Measurements from ENCODE around the gene VAV2. TPM values are rescaled to one million over a fixed set of nuclear protein-coding genes. Genes with fewer than 3 reads are reported as not detected.

Gene VAV2
- polyA plus RNA-seq, 1 experiment, result 9.0 TPM

DNA sequence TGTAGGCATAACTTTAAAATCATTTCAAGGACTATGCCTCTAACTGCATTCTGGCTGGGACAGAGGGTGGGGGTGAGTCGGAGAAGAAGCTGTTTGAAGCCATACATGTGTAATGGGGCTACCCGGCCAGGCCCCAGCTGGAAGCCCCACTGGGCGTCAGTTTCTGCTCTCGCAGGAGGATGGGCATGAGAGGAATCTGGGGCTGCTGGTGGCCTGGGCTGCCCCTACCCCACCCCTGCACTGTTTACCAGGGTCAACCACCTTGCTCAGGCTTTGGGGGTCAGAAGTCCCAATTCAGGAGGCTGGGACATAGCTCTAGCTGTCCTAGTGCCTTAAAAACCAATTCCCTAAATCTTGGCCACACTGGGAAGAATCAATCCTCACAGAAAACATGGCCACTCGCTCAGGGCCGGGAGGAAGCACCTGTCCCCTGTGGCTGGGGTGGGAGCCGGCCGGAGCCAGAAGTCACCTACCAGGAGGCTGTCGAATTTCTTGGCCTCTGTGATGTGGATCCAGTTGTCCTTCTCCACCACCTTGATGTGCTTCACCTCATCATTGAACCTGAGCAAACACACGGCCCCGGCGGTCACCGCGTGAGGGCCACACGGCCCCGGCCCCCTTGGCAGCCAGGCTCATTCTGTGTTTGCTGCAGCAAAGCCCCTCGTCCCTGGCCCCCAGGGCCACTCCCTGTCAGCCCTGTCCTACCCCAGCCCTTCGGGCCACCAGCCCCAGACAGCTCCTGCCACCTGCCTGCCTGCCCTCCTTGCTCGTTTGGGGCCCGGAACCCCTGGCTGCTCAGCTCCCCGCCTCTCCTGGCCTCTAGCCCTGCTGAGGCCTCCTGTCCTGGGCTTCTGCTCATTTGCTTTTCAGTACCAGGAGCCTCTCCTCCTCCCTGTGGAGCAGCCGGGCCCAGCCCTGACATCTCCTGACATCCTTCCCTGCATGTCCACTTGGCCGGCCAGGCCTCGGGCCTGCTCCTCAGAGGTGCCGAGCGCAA lies 220.3 kb downstream of the VAV2 start:
- POLR2A ChIA-PET, result no interaction called here
- no peak overlapping the region for H3K4me3 ChIP-seq (ENCODE audit: low read depth, low read length)
- TF ChIP-seq, protein P1, sequence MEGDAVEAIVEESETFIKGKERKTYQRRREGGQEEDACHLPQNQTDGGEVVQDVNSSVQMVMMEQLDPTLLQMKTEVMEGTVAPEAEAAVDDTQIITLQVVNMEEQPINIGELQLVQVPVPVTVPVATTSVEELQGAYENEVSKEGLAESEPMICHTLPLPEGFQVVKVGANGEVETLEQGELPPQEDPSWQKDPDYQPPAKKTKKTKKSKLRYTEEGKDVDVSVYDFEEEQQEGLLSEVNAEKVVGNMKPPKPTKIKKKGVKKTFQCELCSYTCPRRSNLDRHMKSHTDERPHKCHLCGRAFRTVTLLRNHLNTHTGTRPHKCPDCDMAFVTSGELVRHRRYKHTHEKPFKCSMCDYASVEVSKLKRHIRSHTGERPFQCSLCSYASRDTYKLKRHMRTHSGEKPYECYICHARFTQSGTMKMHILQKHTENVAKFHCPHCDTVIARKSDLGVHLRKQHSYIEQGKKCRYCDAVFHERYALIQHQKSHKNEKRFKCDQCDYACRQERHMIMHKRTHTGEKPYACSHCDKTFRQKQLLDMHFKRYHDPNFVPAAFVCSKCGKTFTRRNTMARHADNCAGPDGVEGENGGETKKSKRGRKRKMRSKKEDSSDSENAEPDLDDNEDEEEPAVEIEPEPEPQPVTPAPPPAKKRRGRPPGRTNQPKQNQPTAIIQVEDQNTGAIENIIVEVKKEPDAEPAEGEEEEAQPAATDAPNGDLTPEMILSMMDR (IDR thresholded peaks at IDR 0.05; ENCODE audit: low read depth, low read length), result no peak

DNA sequence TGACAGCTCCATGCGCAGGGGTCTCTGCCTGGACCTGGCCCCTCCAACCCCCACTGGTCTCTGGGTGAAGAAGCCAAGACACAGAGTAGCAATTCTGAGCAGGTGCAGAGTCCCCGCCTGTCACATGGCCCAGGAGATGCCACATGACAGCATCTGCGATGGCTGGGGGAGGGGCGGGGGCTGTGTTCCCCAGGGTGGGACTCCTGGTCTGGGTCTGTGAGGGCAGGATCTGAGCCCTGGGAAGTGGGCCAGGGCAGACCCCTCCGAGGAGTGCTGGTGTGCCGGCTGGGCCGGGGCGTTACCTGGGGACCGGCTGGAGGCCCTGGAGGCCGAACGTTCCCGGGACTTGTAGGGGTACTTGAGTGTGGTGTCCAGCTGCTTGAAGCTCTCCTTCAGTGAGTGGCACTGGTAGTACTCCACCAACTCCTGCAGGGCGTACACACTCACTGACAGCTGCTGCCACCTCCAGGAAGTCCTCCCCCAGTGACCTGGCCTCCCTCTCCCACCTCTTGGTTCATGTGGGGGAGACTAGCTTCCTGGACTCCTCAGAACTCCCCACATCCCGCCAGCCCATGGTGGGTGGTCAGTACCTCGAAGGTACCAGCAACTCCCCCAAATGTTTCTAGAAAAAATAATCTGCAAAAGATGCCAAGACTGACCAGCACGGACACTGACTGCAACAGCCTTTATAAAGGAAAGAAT lies 221.9 kb downstream of the VAV2 start:
- no peaks in the 10 kb centered on the region for H3K27me3 ChIP-seq (ENCODE audit: control insufficient read depth, insufficient read depth, low read length)
- TF ChIP-seq, protein P1 (IDR thresholded peaks at IDR 0.05; ENCODE audit: low read depth, low read length), result no peak
- ChIA-PET POLR2A (no interaction called here), CTCF (interaction anchor here (3.5 kb wide), 1 partner anchor 12 kb away, joined by 17 read pairs; no protein-coding TSS in a partner anchor)
- peaks cover 27% of the 10 kb centered on the region for H3K9me3 ChIP-seq (ENCODE audit: control insufficient read depth, insufficient read depth, low read length)
- no peak for DNase-seq (ENCODE audit: low read depth, low spot score)
- H3K4me3 ChIP-seq (ENCODE audit: low read depth, low read length), result no peak overlapping the region
- H3K27ac ChIP-seq (ENCODE audit: low read depth, low read length), result no peak overlapping the region

More for the DNA sequence above, 220.3 kb downstream of the VAV2 start:
- DNase-seq (ENCODE audit: low read depth, low spot score), result no peak
- CTCF ChIA-PET, result interaction anchor here (1.1 kb wide), 1 partner anchor 11 kb away, joined by 4 read pairs; no protein-coding TSS in a partner anchor
- peaks cover 34% of the 10 kb centered on the region for H3K9me3 ChIP-seq (ENCODE audit: control insufficient read depth, insufficient read depth, low read length)
- no peak overlapping the region for H3K27ac ChIP-seq (ENCODE audit: low read depth, low read length)
- H3K27me3 ChIP-seq (ENCODE audit: control insufficient read depth, insufficient read depth, low read length), result no peaks in the 10 kb centered on the region

DNA sequence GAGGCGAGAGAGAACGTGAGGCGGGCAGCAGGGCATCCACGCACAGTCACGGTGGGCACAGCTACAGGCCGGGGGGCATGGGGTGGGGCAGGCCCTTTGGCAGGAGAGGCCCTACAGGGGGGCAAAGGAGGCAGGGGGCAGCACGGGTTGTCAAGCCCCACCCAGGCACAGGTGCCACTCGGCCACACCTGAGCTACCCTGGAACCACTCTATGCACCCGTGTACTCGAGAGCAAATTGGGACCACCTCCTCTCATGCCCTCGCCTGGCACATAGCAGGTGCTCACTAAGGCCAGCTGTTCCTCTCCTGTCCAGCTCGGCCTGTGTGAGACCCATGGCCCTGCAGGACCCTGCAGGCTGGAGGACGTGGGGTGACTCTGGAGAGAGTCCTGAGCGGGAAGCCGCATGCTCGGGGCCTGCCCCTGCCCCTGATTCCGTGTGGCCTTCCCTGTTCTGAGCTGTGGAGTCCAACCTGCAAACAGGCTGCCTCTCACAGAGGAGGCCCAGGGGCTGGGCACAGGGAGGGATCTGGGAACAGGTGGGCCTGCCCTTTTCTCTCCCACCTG lies 222.5 kb downstream of the VAV2 start:
- TF ChIP-seq, protein P1 (IDR thresholded peaks at IDR 0.05; ENCODE audit: low read depth, low read length), result no peak
- Histone ChIP-seq H3K9me3 (ENCODE audit: control insufficient read depth, insufficient read depth, low read length) (peaks cover 22% of the 10 kb centered on the region), H3K4me3 (ENCODE audit: low read depth, low read length) (no peak overlapping the region), H3K27ac (ENCODE audit: low read depth, low read length) (no peak overlapping the region), H3K27me3 (ENCODE audit: control insufficient read depth, insufficient read depth, low read length) (no peaks in the 10 kb centered on the region)
- ChIA-PET CTCF (interaction anchor here (3.5 kb wide), 1 partner anchor 12 kb away, joined by 17 read pairs; no protein-coding TSS in a partner anchor), POLR2A (no interaction called here)
- no peak for DNase-seq (ENCODE audit: low read depth, low spot score)

DNA sequence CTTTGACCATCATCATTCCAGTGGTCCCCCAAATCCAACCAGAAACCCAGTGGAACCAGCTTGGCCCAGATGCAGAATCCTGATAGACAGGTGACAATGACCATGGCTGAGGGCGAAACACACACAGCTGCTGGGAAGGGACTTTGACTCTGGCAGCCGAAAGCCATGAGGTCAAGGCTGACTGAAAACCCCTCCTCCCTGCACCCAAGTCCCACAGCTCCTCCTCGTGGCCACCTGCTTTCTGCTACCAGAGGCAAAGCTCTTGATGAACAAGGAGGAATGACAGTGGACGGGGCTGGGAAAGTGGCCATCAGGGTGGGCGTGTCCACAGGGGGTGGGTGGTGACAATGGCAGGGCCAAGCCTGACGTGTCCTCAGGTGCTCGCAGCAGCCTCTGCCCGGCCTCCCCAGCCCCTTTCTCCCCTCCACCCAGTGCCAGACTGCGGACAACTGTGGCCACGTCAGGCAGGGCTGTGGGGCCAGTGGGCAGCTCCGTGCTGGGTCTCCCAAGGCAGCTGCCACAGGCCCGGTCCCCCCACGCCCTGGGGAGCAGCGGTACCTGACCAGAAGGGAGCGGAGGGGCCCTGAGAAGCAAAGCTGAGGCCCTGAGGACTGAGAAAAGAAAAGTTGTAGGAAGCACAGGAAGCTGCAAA lies 223.1 kb downstream of the VAV2 start:
- Histone ChIP-seq H3K9me3 (ENCODE audit: control insufficient read depth, insufficient read depth, low read length) (peaks cover 16% of the 10 kb centered on the region), H3K27ac (ENCODE audit: low read depth, low read length) (no peak overlapping the region), H3K4me3 (ENCODE audit: low read depth, low read length) (no peak overlapping the region), H3K27me3 (ENCODE audit: control insufficient read depth, insufficient read depth, low read length) (no peaks in the 10 kb centered on the region)
- no peak for DNase-seq (ENCODE audit: low read depth, low spot score)
- ChIA-PET CTCF (interaction anchor here (3.5 kb wide), 1 partner anchor 13 kb away, joined by 17 read pairs; no protein-coding TSS in a partner anchor), POLR2A (no interaction called here)
- TF ChIP-seq, protein P1 (IDR thresholded peaks at IDR 0.05; ENCODE audit: low read depth, low read length), result no peak
